EH (cell line): ENCODE data around the gene KRR1.
"Not testable (repeated sequence)": the region's sequence is repeated elsewhere in the genome, so short reads cannot be mapped to it uniquely, and the experiment has no call there.

ENCODE experiments used
- DNase-seq: peaks from one replicate; pipeline ENCODE4 v3.0.0-alpha.2; 2015; ENCODE audit warnings: low read depth

The KRR1 gene

GRCh38 chr12:75477137-75477536 is 34.3 kb downstream of the KRR1 start:
- DNase-seq, result no peak

DNA sequence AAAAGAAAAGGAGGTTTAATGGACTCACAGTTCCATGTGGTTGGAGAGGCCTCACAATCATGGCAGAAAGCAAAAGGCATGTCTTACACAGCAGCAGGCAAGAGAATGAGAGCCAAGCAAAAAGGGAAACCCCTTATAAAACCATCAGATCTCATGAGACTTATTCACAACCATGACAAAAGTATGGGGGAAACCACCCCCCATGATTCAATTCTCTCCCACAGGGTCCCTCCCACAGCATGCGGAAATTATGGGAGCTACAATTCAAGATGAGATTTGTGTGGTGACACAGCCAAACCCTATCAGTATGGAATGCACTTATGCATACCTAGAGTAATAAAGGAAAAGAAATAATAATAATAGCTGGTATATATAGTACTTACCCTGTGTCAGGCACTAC is 35.3 kb downstream of the KRR1 start:
- no peak for DNase-seq

DNA sequence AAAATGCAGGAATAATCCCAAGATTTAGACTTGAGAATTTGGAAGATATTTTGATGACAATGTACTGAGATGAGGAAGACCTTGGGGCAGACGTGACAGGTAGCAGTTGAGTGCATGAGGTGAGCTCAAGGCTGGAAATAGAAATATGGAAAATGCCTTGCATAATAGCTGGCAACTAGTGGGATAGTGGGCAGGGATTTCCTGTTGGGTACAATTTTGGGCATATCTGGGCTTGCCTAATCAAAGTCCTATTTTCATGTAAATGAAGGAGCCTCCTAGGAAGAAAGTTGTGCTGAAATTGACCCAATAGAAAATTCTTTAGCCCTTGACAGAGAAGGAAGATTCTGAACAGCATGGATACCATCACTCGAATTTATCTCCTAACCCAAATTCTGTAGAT is 37.3 kb downstream of the KRR1 start:
- DNase-seq, result no peak

DNA sequence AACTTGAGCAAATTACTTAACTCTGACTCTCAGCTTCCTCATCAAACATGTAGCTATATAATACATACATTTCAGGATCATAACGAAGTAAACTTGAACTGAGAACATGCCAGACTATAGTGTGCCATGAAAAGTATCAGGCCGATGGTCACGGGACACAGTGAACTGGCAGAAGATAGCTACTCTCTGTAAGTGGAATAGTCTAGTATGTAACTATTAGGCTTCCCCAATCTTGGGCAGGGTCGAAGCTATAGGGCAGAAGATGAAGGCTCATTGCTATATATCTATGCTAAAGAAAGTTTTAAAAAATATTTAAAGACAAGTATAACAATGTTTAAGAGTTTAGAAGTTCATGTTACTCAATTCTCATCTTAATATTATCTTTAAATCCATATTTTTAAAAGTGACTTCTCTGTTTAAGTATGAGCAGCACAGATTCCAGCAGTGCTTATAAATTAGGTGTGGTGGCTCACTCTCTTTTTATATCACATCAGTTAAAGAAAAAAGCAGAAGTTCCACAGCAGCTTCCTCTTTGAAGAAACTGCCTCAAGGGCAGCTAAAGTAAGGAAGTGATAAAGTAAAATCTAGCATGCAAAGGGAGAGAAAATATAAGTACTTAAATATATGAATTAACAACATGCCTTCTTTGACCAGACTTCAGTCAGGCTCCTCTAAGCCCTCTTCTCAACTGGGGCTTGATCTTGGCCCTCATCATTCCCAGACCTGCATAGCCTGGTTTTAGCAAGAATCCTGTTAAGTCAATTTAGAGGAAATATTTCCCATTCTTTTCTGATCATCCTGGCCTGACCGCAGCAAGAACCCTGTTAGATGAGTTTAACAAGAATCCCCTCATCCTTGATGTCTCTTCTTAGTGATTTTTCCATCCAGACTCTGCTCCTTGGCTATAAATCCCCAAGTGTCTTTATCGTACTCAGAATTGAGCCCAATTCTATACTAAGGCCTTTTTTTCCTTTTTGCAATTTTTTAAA is 39.2 kb downstream of the KRR1 start:
- peak; percentile 46 for DNase-seq

DNA sequence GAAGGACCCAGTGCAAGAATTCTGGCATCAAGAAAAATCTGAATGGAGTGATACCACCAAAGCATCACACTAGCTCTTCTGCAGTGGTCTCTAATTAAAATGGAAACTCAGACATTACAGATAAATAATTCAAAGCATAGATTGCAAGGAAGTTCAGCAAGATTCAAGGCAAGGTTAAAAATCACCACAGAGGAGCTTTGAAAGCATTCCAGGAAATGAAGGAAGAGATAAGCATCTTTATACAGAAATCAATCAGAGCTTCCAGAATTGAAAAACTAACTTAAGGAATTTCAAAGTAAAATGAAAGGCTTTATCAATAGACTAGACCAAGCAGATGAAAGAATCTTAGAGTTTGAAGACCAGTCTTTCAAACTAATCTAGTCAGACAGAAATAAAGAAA is 51.2 kb downstream of the KRR1 start:
- DNase-seq, result no peak

DNA sequence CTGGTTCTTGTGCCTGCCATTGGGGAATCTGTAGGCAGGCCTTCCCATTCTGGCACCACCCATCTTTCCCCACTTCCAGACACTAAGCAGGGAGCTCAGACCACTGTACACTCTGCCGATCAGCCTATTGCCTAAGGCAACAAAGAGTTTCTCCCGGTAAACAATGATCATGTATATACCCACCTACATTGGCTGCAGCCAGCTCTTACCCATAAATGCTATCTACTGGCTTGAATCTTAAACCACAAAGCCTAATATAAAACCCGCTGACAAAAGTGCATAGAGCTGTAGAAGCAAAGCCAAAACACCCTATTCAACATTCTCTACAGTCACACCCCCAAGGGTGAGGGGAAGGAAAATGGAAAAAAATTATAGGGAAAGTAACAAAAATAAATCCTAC is 51.7 kb downstream of the KRR1 start:
- no peak for DNase-seq

DNA sequence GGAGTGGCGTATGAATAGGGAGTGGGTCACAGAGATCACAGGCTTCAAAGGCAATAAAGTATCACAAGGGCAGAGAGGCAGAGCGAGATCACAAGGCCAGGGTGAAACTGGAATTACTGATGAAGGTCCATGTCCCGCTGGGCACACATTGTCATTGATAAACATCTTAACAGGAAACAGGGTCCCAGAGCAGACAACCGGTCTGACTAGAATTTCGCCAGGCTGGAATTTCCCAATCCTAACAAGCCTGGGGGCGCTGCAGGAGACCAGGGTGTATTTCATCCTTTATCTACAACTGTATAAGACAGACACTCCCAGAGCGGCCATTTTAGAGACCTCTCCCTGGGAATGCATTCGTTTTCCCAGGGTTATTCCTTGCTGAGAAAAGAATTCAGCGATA is 53.5 kb downstream of the KRR1 start:
- not testable (repeated sequence) for DNase-seq

DNA sequence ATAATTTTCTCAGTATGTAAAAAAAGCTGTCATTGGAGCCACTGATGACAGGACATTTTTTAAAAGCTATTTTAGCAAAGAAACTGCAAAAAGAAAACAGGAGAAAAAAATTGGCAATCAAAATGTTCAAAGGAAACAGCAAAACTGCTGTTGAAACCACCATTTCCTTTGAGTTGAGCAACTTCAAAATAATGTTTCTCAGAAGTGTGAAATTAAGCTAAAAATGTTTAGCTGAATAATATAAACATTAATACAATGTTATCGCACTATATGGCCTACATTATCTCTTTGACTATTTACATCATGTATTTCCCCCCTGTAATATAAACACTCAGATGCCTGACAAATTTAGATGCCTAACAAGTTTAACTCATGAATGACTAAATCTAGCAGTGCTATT is 54.2 kb downstream of the KRR1 start:
- DNase-seq, result no peak

DNA sequence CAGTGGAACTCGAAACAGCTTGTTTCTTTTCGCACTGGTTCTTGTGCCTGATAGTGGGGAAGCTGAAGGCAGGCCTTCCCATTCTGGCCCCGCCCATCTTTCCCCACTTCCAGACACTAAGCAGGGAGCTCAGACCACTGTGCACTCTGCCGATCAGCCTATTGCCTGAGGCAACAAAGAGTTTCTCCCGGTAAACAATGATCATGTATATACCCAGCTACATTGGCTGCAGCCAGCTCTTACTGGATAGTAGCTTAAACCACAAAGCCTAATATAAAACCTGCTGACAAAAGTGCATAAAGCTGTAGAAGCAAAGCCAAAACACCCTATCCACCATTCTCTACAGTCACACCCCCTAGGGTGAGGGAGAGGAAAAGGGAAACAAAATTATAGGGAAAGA is 55.6 kb downstream of the KRR1 start:
- DNase-seq, result no peak

DNA sequence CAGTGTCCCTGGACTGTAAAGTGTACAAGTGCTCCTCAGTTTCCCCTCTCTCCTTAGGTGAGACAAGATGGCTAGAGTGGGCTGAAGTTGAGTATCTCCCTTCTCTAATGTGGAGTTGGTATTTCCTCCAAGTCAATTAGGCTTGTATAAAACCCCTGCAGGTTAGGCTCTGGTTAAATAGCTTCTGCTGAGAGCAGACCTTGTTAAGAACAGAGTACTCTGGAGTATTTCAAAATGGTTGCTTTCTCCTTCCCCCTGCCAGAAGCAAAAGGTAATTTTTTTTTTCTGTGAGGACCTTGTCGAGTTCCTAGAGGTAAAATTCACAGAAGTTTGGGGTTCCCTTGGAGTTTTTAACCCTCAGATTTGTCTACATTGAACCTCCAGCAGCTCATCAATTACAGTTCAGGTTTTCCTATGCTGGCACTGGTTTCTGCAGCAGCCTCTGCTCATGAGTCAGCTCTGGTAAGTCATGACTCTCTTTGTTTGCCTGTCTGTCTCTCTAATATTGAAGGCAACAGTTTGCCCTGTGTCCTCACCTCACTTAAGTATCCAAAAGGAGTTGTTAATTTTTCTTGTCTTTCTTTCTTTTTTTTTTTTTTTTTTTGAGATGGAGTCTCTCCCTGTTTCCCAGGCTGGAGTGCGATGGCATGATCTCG is 58.6 kb downstream of the KRR1 start:
- peak; percentile 55 for DNase-seq

GRCh38 chr12:75447691-75448393 is 63.6 kb downstream of the KRR1 start:
- peak; percentile 31 for DNase-seq

DNA sequence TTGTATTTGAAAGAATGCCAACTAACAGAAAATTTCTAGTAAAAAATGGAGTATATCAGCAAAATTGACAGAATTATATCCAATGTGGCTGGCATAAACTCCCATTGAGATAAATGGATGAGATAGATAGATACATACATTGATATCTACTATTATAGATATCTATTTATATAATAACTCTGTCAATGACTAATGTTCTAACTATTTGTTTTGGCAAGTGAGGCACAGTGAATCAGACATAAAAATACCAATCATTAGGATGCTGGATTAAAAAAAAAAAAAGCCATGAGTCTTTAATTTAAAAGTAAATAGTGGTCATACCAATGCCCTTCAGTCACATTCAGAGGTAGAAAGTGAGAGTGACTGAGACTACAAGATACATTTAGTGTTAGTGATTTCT is 64.6 kb downstream of the KRR1 start:
- DNase-seq, result peak; percentile 85

- DNase-seq, result not testable (repeated sequence)
Observed at GRCh38 chr12:75445137-75445507, 66.3 kb downstream of the KRR1 start.

GRCh38 chr12:75444429-75445136 is 66.8 kb downstream of the KRR1 start:
- DNase-seq, result peak; percentile 77

GRCh38 chr12:75443709-75444108 is 67.7 kb downstream of the KRR1 start:
- DNase-seq, result no peak

DNA sequence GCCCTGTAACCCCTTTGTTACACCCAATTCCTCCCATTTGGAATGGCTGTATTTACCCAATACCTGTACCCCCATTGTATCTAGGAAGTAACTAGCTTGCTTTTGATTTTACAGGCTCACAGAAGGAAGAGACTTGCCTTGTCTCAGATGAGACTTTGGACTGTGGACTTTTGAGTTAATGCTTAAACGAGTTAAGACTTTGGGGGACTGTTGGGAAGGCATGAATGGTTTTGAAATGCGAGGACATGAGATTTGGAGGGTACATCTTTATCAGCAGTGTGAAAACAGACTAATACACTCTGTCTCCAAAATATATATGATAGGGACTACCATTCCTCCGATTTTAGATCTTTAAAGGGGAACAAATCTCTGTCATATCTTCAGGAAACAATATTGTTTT is 69.0 kb downstream of the KRR1 start:
- not testable (repeated sequence) for DNase-seq

- DNase-seq, result not testable (repeated sequence)
Observed at GRCh38 chr12:75441687-75442449, 69.5 kb downstream of the KRR1 start.
